ENCODE measurements around the gene TSHZ2.

DNA sequence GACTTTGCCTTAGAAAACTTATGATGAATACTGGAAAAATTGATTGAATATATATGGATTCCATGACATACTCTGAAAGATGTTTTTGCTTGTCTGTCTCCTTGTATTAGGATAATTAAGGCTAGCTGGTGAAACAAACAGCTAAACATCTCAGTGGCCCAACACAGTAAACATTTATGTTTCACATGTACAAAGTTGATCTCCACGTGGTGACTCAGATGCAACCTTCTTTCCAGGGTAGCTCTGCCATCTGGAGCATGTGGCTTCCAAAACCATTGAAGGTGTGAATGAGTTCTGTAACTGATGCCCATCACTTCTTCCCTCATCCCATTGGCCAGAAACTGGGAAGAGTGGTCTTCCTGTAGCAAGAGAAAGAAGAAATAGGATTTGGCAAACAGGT lies 196.3 kb downstream of the TSHZ2 start:
- TF ChIP-seq, protein P1, sequence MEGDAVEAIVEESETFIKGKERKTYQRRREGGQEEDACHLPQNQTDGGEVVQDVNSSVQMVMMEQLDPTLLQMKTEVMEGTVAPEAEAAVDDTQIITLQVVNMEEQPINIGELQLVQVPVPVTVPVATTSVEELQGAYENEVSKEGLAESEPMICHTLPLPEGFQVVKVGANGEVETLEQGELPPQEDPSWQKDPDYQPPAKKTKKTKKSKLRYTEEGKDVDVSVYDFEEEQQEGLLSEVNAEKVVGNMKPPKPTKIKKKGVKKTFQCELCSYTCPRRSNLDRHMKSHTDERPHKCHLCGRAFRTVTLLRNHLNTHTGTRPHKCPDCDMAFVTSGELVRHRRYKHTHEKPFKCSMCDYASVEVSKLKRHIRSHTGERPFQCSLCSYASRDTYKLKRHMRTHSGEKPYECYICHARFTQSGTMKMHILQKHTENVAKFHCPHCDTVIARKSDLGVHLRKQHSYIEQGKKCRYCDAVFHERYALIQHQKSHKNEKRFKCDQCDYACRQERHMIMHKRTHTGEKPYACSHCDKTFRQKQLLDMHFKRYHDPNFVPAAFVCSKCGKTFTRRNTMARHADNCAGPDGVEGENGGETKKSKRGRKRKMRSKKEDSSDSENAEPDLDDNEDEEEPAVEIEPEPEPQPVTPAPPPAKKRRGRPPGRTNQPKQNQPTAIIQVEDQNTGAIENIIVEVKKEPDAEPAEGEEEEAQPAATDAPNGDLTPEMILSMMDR (conservative IDR thresholded peaks at IDR 0.05 in 1 of 2, IDR thresholded peaks at IDR 0.05 in 1 of 2; ENCODE audit: extremely low read depth in 1 of 2, insufficient read depth in 1 of 2, low read depth in 1 of 2, low read length in 2 of 2), result no peak
- TF ChIP-seq EZH2 (IDR thresholded peaks at IDR 0.05; ENCODE audit: borderline replicate concordance, low read length), result no peak
